ENCODE results near the gene KRTCAP3.
"Not testable (repeated sequence)": the region's sequence is repeated elsewhere in the genome, so short reads cannot be mapped to it uniquely, and the experiment has no call there.

KRTCAP3 gene

GRCh38 chr2:27441958-27442919 is at the start of gene KRTCAP3:
Gene KRTCAP3 (plus strand): TSS chr2:27442381. CDS start chr2:27442413, 32 bp downstream.
- peak in 3 of 4 experiments; percentile 8 to 61 (median 39) for DNase-seq

- DNase-seq = no peak
Observed at GRCh38 chr2:27393225-27393624, 49.0 kb upstream of the KRTCAP3 start.

- DNase-seq = no peak
Observed at GRCh38 chr2:27398962-27399361, 43.2 kb upstream of the KRTCAP3 start.

GRCh38 chr2:27400348-27401135 is 41.6 kb upstream of the KRTCAP3 start:
- DNase-seq = no peak

GRCh38 chr2:27407798-27408491 is 34.2 kb upstream of the KRTCAP3 start:
- no peak for DNase-seq

- no peak for DNase-seq
Observed at GRCh38 chr2:27408601-27409320, 33.4 kb upstream of the KRTCAP3 start.

- DNase-seq = peak; percentile 90 to 97 (median 95)
Observed at GRCh38 chr2:27409321-27410073, 32.7 kb upstream of the KRTCAP3 start, which contains the start of gene PPM1G. Gene PPM1G (minus strand): TSS chr2:27409591. CDS start chr2:27409422, 169 bp downstream.

- no peak for DNase-seq
Observed at GRCh38 chr2:27412419-27413152, 29.6 kb upstream of the KRTCAP3 start.

GRCh38 chr2:27416151-27416550 is 26.0 kb upstream of the KRTCAP3 start:
- DNase-seq = no peak

- no peak for DNase-seq
Observed at GRCh38 chr2:27420996-27421395, 21.2 kb upstream of the KRTCAP3 start.

GRCh38 chr2:27421660-27422250 is 20.4 kb upstream of the KRTCAP3 start:
- no peak for DNase-seq

- no peak for DNase-seq
Observed at GRCh38 chr2:27422958-27423357, 19.2 kb upstream of the KRTCAP3 start.

GRCh38 chr2:27425039-27425438 is 17.1 kb upstream of the KRTCAP3 start:
- not testable (repeated sequence) for DNase-seq

GRCh38 chr2:27427863-27428212 is 14.3 kb upstream of the KRTCAP3 start:
- no peak for DNase-seq

GRCh38 chr2:27428213-27428977 is 13.8 kb upstream of the KRTCAP3 start, which contains the start of gene NRBP1:
Gene NRBP1 (plus strand): TSS chr2:27428631. CDS start chr2:27433274, 4,643 bp downstream.
- peak; percentile 69 to 88 (median 80) for DNase-seq

GRCh38 chr2:27428978-27429541 is 13.1 kb upstream of the KRTCAP3 start:
- DNase-seq = peak in 3 of 4 experiments; percentile 46 to 60 (median 48)

GRCh38 chr2:27431395-27431794 is 10.8 kb upstream of the KRTCAP3 start:
- DNase-seq = no peak

GRCh38 chr2:27435628-27436027 is 6.6 kb upstream of the KRTCAP3 start:
- no peak for DNase-seq
